HCT116 (cell line): ENCODE results near the gene OSBPL10. TPM values are rescaled to one million over a fixed set of nuclear protein-coding genes. Genes with fewer than 3 reads are reported as not detected.

Experiments
- ATAC-seq: fragments of 200-7000 bp; cut with Tn5 transposase; 2 replicates; pipeline ENCODE4 v1.9.1; 2020; ENCODE audit warnings: mild to moderate bottlenecking, moderate library complexity
- BruUV-seq: library from RNA; stranded (reverse); fragments of 400-500 nt; replicated peaks from 2 replicates; lab custom pipeline; 2021; lab: Mats Ljungman, UMichigan
- CTCF ChIA-PET: fragments of 300-600 bp; sonication (Branson Sonifier 250); formaldehyde crosslinking; loops from one replicate; lab custom pipeline; 2021; ENCODE audit warnings: antibody characterized with exemption; lab: Charles Lee
- POLR2A ChIA-PET: fragments of 300-600, 350-600 bp; sonication (Branson Sonifier 250); formaldehyde crosslinking; loops from one replicate; lab custom pipeline; 2021; ENCODE audit warnings: antibody characterized with exemption; lab: Charles Lee
- RAD21 ChIA-PET, 2 experiments: fragments of 300-600 bp; sonication (Branson Sonifier 250); formaldehyde crosslinking; loops; one replicate each; lab custom pipeline; 2023; ENCODE audit warnings: low total read pairs in 2 of 2; ENCODE audit not compliant: uncharacterized antibody in 2 of 2, unreplicated experiment in 2 of 2, low non-redundant PET in 1 of 2; lab: Charles Lee
- DNase-seq: peaks from one replicate; pipeline ENCODE4 v3.0.0-alpha.2; 2010; ENCODE audit warnings: low read depth, low spot score
- H2AFZ ChIP-seq: fragments of 200-600 bp; shearing (Covaris generic), sonication (generic); 2 replicates; pipeline ENCODE4 v1.6.1; 2017; ENCODE audit warnings: low read depth, mixed run types, mixed read lengths, antibody characterized with exemption, low read length; ENCODE audit not compliant: poor library complexity, severe bottlenecking
- H3K27ac ChIP-seq: 2 replicates; pipeline ENCODE4 v1.5.1; 2012; ENCODE audit warnings: low read depth, low read length
- H3K27me3 ChIP-seq: fragments of 200-600 bp; sonication (generic); 2 replicates; pipeline ENCODE4 v1.6.1; 2016; ENCODE audit warnings: mixed run types, low read length, mixed read lengths; ENCODE audit not compliant: insufficient read depth
- H3K36me3 ChIP-seq, 2 experiments: fragments of 200-500 bp in 1 of 2; fragments of 200-600 bp in 1 of 2; sonication (Bioruptor generic) in 1 of 2; sonication (generic) in 1 of 2; 2 replicates each; pipeline versions ENCODE4 v1.5.1 to v1.6.1; 2014 to 2016; ENCODE audit warnings: low read length in 2 of 2, inconsistent platforms in 1 of 2, mixed read lengths in 1 of 2, mixed run types in 1 of 2; ENCODE audit not compliant: insufficient read depth in 2 of 2, control insufficient read depth in 1 of 2
- H3K4me1 ChIP-seq, 2 experiments: fragments of 200-600 bp in 1 of 2; sonication (generic) in 1 of 2; 2 replicates each; pipeline versions ENCODE4 v1.5.1 to v1.6.1; 2012 to 2017; ENCODE audit warnings: low read length in 2 of 2, inconsistent platforms in 1 of 2, mild to moderate bottlenecking in 1 of 2, mixed read lengths in 1 of 2, mixed run types in 1 of 2, moderate library complexity in 1 of 2; ENCODE audit not compliant: insufficient read depth in 2 of 2, control insufficient read depth in 1 of 2
- H3K4me2 ChIP-seq: fragments of 200-600 bp; sonication (generic); 2 replicates; pipeline ENCODE4 v1.6.1; 2017; ENCODE audit warnings: mixed run types, low read length, mixed read lengths
- H3K4me3 ChIP-seq, 2 experiments: fragments of 200-600 bp in 1 of 2; sonication (generic) in 1 of 2; replicated peaks in 1 of 2; 2 replicates each; pipeline ENCODE4 v1.5.1; 2011 to 2016; ENCODE audit warnings: low read length in 2 of 2, control low read depth in 1 of 2, low read depth in 1 of 2, mild to moderate bottlenecking in 1 of 2, mixed read lengths in 1 of 2, mixed run types in 1 of 2
- H3K79me2 ChIP-seq: fragments of 200-600 bp; sonication (generic); 2 replicates; pipeline ENCODE4 v1.6.1; 2017; ENCODE audit warnings: mild to moderate bottlenecking, mixed run types, low read length, moderate library complexity, mixed read lengths; ENCODE audit not compliant: insufficient read depth
- H3K9ac ChIP-seq: fragments of 200-600 bp; sonication (generic); 2 replicates; pipeline ENCODE4 v1.6.1; 2016; ENCODE audit warnings: low read length, mixed read lengths
- H3K9me2 ChIP-seq: fragments of 200-600 bp; sonication (generic), shearing (Covaris generic); 2 replicates; pipeline ENCODE4 v1.6.1; 2017; ENCODE audit warnings: mixed run types, mild to moderate bottlenecking, moderate library complexity; ENCODE audit not compliant: insufficient read depth
- H3K9me3 ChIP-seq, 2 experiments: fragments of 200-500 bp in 1 of 2; fragments of 200-600 bp in 1 of 2; sonication (Bioruptor generic) in 1 of 2; sonication (generic) in 1 of 2; 2 replicates each; pipeline ENCODE4 v1.6.1; 2014 to 2017; ENCODE audit warnings: low read length in 2 of 2, mixed read lengths in 2 of 2, inconsistent platforms in 1 of 2, low read depth in 1 of 2, mild to moderate bottlenecking in 1 of 2, mixed run types in 1 of 2, moderate library complexity in 1 of 2; ENCODE audit not compliant: control insufficient read depth in 1 of 2, insufficient read depth in 1 of 2
- H4K20me1 ChIP-seq: fragments of 200-600 bp; sonication (generic), shearing (Covaris generic); 2 replicates; pipeline ENCODE4 v1.6.1; 2017; ENCODE audit warnings: mixed run types, mild to moderate bottlenecking, moderate library complexity; ENCODE audit not compliant: insufficient read depth
- CBX3 ChIP-seq: IDR thresholded peaks from 2 replicates; pipeline ENCODE4 v1.6.1; 2012; ENCODE audit warnings: low read depth
- CTCF ChIP-seq, 3 experiments: fragments of 200-600 bp in 1 of 3; sonication (generic) in 1 of 3; IDR thresholded peaks in 2 of 3; conservative IDR thresholded peaks in 1 of 3; 2 replicates each; pipeline ENCODE4 v1.5.1; 2012 to 2017; ENCODE audit warnings: low read depth in 2 of 3, low read length in 2 of 3, antibody characterized with exemption in 1 of 3, borderline replicate concordance in 1 of 3, control low read depth in 1 of 3, mild to moderate bottlenecking in 1 of 3, mixed read lengths in 1 of 3, mixed run types in 1 of 3, moderate library complexity in 1 of 3; ENCODE audit not compliant: insufficient read depth in 1 of 3
- EGR1 ChIP-seq: IDR thresholded peaks from 2 replicates; pipeline ENCODE4 v1.6.1; 2012; ENCODE audit warnings: low read depth
- ELF1 ChIP-seq: IDR thresholded peaks from 2 replicates; pipeline ENCODE4 v1.6.1; 2012; ENCODE audit warnings: low read depth, borderline replicate concordance
- EZH2phosphoT487 ChIP-seq: fragments of 200-600 bp; IDR thresholded peaks from 2 replicates; pipeline ENCODE4 v1.6.1; 2018; ENCODE audit warnings: antibody characterized with exemption, borderline replicate concordance
- FOSL1 ChIP-seq: IDR thresholded peaks from 2 replicates; pipeline ENCODE4 v1.6.1; 2012; ENCODE audit warnings: low read depth
- JUND ChIP-seq: IDR thresholded peaks from 2 replicates; pipeline ENCODE4 v1.6.1; 2012
- MAX ChIP-seq: IDR thresholded peaks from 2 replicates; pipeline ENCODE4 v1.6.1; 2012
- POLR2AphosphoS5 ChIP-seq: IDR thresholded peaks from 2 replicates; pipeline ENCODE4 v1.6.1; 2011; ENCODE audit warnings: mild to moderate bottlenecking, low read depth, low read length, moderate library complexity
- RAD21 ChIP-seq: IDR thresholded peaks from 2 replicates; pipeline ENCODE4 v1.6.1; 2012; ENCODE audit warnings: low read depth, mild to moderate bottlenecking
- SIN3A ChIP-seq: IDR thresholded peaks from 2 replicates; pipeline ENCODE4 v1.6.1; 2012; ENCODE audit warnings: low read depth
- SP1 ChIP-seq: IDR thresholded peaks from 2 replicates; pipeline ENCODE4 v1.6.1; 2012; ENCODE audit warnings: low read depth
- SRF ChIP-seq: IDR thresholded peaks from 2 replicates; pipeline ENCODE4 v1.6.1; 2012; ENCODE audit warnings: low read depth
- TCF7L2 ChIP-seq: IDR thresholded peaks from 2 replicates; pipeline ENCODE4 v1.7.0; 2011; ENCODE audit warnings: borderline replicate concordance, inconsistent platforms; ENCODE audit not compliant: insufficient read depth, insufficient read length; ENCODE audit errors: extremely low read depth
- YY1 ChIP-seq: IDR thresholded peaks from 2 replicates; pipeline ENCODE4 v1.6.1; 2011; ENCODE audit warnings: low read length, low read depth, moderate library complexity, mild to moderate bottlenecking; ENCODE audit not compliant: insufficient replicate concordance; ENCODE audit errors: extremely low read depth
- ZFX ChIP-seq: fragments of 450-650 bp; IDR thresholded peaks from 2 replicates; pipeline ENCODE4 v1.6.1; 2017
- intact Hi-C: fragments of 100-400 bp; cut with micrococcal nuclease; formaldehyde crosslinking; loops from 2 replicates; pipeline ENCODE4 v1.10.0; 2022
- total RNA-seq: library from RNA; stranded (reverse); gene quantifications from one replicate; pipeline ENCODE4 v1.2.1, GENCODE V29; 2021; ENCODE audit not compliant: unreplicated experiment

OSBPL10 gene
- total RNA-seq, 1 experiment from 2014 or later, result 25.8 TPM

DNA sequence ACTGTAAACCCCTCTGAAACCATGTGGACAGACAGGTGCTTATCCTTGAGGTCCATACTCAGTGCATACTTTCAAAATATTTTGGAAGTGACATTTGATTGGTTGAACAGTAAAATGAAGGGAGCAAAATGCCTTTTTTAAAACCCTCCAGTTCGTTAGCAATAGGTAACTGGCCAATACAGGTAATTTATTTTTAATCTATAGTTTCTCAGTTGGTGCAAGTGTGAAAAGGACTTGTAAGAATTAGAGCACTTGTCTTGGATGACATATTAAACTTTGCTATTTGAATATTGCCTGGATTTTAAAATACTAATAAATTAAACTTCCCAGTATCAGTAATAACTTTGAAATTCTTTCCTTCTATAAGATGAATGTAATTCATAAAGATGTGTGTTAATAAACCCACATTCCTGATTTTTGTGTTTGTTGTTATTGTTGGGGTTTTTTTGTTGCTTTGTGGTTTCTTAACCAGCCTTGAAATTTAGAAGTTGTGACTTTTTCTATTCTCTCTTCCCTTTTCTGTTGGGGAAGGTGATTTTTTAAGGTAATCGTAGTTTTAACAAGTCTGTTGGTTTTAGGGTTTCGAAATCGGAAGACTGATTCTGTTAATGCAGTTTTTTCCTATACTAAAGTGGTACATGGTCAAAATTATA, 358.3 kb downstream of the OSBPL10 start:
- Histone ChIP-seq H3K27ac (no peak overlapping the region), H3K79me2 (no peaks in the 10 kb centered on the region), H3K4me3 (no peak overlapping the region), H3K9me2 (no peaks in the 10 kb centered on the region), H3K36me3 (peaks cover 15 to 25% of the 10 kb centered on the region in 2 experiments; a peak in 3 of 4 replicates), H4K20me1 (peaks cover 11% of the 10 kb centered on the region; the same call in 1 of the 2 replicates), H3K9ac (no peak overlapping the region), H3K27me3 (no peaks in the 10 kb centered on the region), H3K4me1 (no peaks in the 10 kb centered on the region), H3K4me2 (no peak overlapping the region), H3K9me3 (no peaks in the 10 kb centered on the region), H2AFZ (no peak overlapping the region)
- no TSS peak for BruUV-seq
- POLR2A ChIA-PET, result no interaction called here
- CTCF ChIA-PET, result no interaction called here
- RAD21 ChIA-PET, result no interaction called here
- intact Hi-C loops, result no loop called here
- ATAC-seq, result no peak
- no peak for TF ChIP-seq SRF
- no peak for TF ChIP-seq POLR2AphosphoS5
- TF ChIP-seq JUND, result no peak
- TF ChIP-seq YY1, result no peak
- TF ChIP-seq RAD21, result no peak
- no peak for TF ChIP-seq SIN3A
- no peak for TF ChIP-seq ZFX
- TF ChIP-seq EZH2phosphoT487, result no peak
- TF ChIP-seq TCF7L2, result no peak
- TF ChIP-seq CBX3, result no peak
- no peak for DNase-seq

- ChIA-PET RAD21 (no interaction called here), POLR2A (no interaction called here), CTCF (no interaction called here)
- H3K4me3 ChIP-seq, result no peak overlapping the region
- H3K9me3 ChIP-seq, result no peaks in the 10 kb centered on the region
- ATAC-seq, result no peak
- intact Hi-C loops, result no loop called here
- no peak overlapping the region for H3K4me2 ChIP-seq
- H3K27me3 ChIP-seq, result no peaks in the 10 kb centered on the region
- no peaks in the 10 kb centered on the region for H3K4me1 ChIP-seq
- no peak overlapping the region for H3K27ac ChIP-seq
- H2AFZ ChIP-seq, result no peak overlapping the region
- H3K79me2 ChIP-seq, result peaks cover 11% of the 10 kb centered on the region; the same call in 1 of the 2 replicates
- no peak overlapping the region for H3K9ac ChIP-seq
- H3K36me3 ChIP-seq, result peaks cover 15 to 25% of the 10 kb centered on the region in 2 experiments; a peak in 3 of 4 replicates
- no TSS peak for BruUV-seq
- H4K20me1 ChIP-seq, result peaks cover 11% of the 10 kb centered on the region; the same call in 1 of the 2 replicates
- DNase-seq, result no peak
- no peaks in the 10 kb centered on the region for H3K9me2 ChIP-seq
- no peak for TF ChIP-seq CBX3
- no peak for TF ChIP-seq SRF
- no peak for TF ChIP-seq ELF1
- TF ChIP-seq TCF7L2, result no peak
- TF ChIP-seq SP1, result no peak
- no peak for TF ChIP-seq JUND
- no peak for TF ChIP-seq EGR1
- no peak for TF ChIP-seq EZH2phosphoT487
- no peak for TF ChIP-seq RAD21
- no peak for TF ChIP-seq YY1
- no peak for TF ChIP-seq MAX
- TF ChIP-seq CTCF (IDR thresholded peaks at IDR 0.05 in 2 of 3, conservative IDR thresholded peaks at IDR 0.05 in 1 of 3; ENCODE audit: borderline replicate concordance in 1 of 3, insufficient read depth in 1 of 3, low read depth in 2 of 3, low read length in 2 of 3), result no peak
- no peak for TF ChIP-seq FOSL1
Measured at GRCh38 chr3:31621314-31621713, 359.7 kb downstream of the OSBPL10 start.
